Psoas muscle (tissue), 8 donors: ENCODE results near the gene PPM1F. TPM values are rescaled to one million over a fixed set of nuclear protein-coding genes. Genes with fewer than 3 reads are reported as not detected.
A peak's percentile ranks its signal among the peaks of the same experiment; 100 is the strongest.

ENCODE experiments used
- ATAC-seq, 4 donors: fragments of 200-7000 bp; cut with Tn5 transposase; one replicate each; pipeline ENCODE4 v1.9.1; 2020; ENCODE audit warnings: moderate library complexity in 3 of 4, mild to moderate bottlenecking in 2 of 4
- DNase-seq, 2 donors: peaks; one replicate each; pipeline ENCODE4 v3.0.0-alpha.2; 2020
- H3K27ac ChIP-seq: fragments of 200-600 bp; one replicate; pipeline ENCODE4 v1.8.0; 2022
- H3K27me3 ChIP-seq, 3 donors: fragments of 200-600 bp in 1 of 3; one replicate each; pipeline versions ENCODE4 v1.6.1 to v1.8.0; 2013 to 2022; ENCODE audit warnings: low read length in 2 of 3, mild to moderate bottlenecking in 2 of 3, moderate library complexity in 1 of 3; ENCODE audit not compliant: insufficient read depth in 3 of 3
- H3K36me3 ChIP-seq, 2 donors: fragments of 200-600 bp in 1 of 2; one replicate each; pipeline versions ENCODE4 v1.6.1 to v1.8.0; 2013 to 2022; ENCODE audit warnings: low read depth in 1 of 2, mild to moderate bottlenecking in 1 of 2, moderate library complexity in 1 of 2; ENCODE audit not compliant: insufficient read depth in 1 of 2
- H3K4me1 ChIP-seq: fragments of 200-600 bp; one replicate; pipeline ENCODE4 v1.8.0; 2022
- H3K4me3 ChIP-seq: fragments of 200-600 bp; one replicate; pipeline ENCODE4 v1.8.0; 2022; ENCODE audit warnings: mild to moderate bottlenecking
- H3K9me3 ChIP-seq: fragments of 200-600 bp; one replicate; pipeline ENCODE4 v1.8.0; 2022
- CTCF ChIP-seq: fragments of 200-600 bp; IDR thresholded peaks from one replicate; pipeline ENCODE4 v1.8.0; 2022; ENCODE audit warnings: antibody characterized with exemption
- WGBS, 3 donors: extraction: QIAGEN DNeasy Blood & Tissue Kit; methylation state at CpG; one replicate each; pipeline versions ENCODE4 v1.1.6 to v1.1.7; 2013; 5-methylcytosine and 5-hydroxymethylcytosine counted together
- intact Hi-C, 2 donors: fragments of 100-400 bp; cut with DNase I; formaldehyde crosslinking; loops; one replicate each; pipeline versions ENCODE4 v1.11.0 to v1.14.2; 2022
- polyA plus RNA-seq, 3 donors: library from polyadenylated mRNA; stranded (reverse); fragments of 200-250 nt; gene quantifications; one replicate each; pipeline ENCODE4 v1.2.3, GENCODE V29; 2013
- total RNA-seq, 4 donors: library from RNA; stranded (reverse); fragmentation: NEBNext Ultra II Directional in 2 of 4; extraction: Animal tissue kit (Norgen Biotek cat#: 25700) in 2 of 4; gene quantifications; one replicate each; pipeline versions ENCODE4 v1.2.1 to v1.2.4, GENCODE V29; 2021 to 2023
- donor health status: healthy with polysubstance abuse.
- donor health status: DM: no; HTN: no; CAD: no; lungs with moderate emphysema.
- donor health status: Bipolar disorder and iron deficiency.
- donor health status: healthy.
- donor health status: DM: yes; HTN: yes; CAD: no.
- donor health status: DM: no; HTN: no; CAD: no.
- donor health status: DM: no; HTN: no; CAD: no.
- donor health status: DM: yes; HTN: yes; CAD: no.

Gene PPM1F
- total and polyA plus RNA-seq, 7 donors: 8.1 to 29.5 (median 13.1) TPM

- no peak for TF ChIP-seq CTCF
- intact Hi-C loops: loop anchor here in 1 of 2 donors (5.0 kb wide), 1 partner anchor 43 kb away; no protein-coding TSS in a partner anchor
- no peak overlapping the region for H3K4me3 ChIP-seq
- H3K27me3 ChIP-seq: no peaks in the 10 kb centered on the region
- ATAC-seq (no peak), DNase-seq (peak in 1 of 2 donors; percentile 28)
- H3K4me1 ChIP-seq: no peaks in the 10 kb centered on the region
- no peaks in the 10 kb centered on the region for H3K9me3 ChIP-seq
- no peak overlapping the region for H3K27ac ChIP-seq
- peaks cover 0 to 17% of the 10 kb centered on the region in 2 donors for H3K36me3 ChIP-seq
- 73 to 80% (median 76%) methylated on average over 20 of the region's 20 CpGs for WGBS, 3 donors
These were observed 32.9 kb downstream of the PPM1F start for GRCh38 chr22:21919526-21920307.

GRCh38 chr22:21918466-21919185 lies 34.0 kb downstream of the PPM1F start:
- no peaks in the 10 kb centered on the region for H3K9me3 ChIP-seq
- H3K4me3 ChIP-seq: no peak overlapping the region
- peaks cover 0 to 17% of the 10 kb centered on the region in 2 donors for H3K36me3 ChIP-seq
- no peaks in the 10 kb centered on the region for H3K27me3 ChIP-seq
- no peak for TF ChIP-seq CTCF
- intact Hi-C loops: loop anchor here in 1 of 2 donors (5.0 kb wide), 1 partner anchor 44 kb away; no protein-coding TSS in a partner anchor
- H3K27ac ChIP-seq: no peak overlapping the region
- peak in 1 of 2 donors; percentile 42 for DNase-seq
- no peak for ATAC-seq
- WGBS, 3 donors: 92 to 96% (median 96%) methylated on average over 12 of the region's 12 CpGs
- H3K4me1 ChIP-seq: no peaks in the 10 kb centered on the region

- 83 to 93% (median 90%) methylated on average over 6 of the region's 6 CpGs for WGBS, 3 donors
- intact Hi-C loops: loop anchor here in 1 of 2 donors (5.0 kb wide), 1 partner anchor 44 kb away; no protein-coding TSS in a partner anchor
- TF ChIP-seq CTCF: no peak
These were observed 34.7 kb downstream of the PPM1F start for GRCh38 chr22:21917959-21918261.

GRCh38 chr22:21917181-21917958 lies 35.3 kb downstream of the PPM1F start:
- Histone ChIP-seq H3K36me3 (peaks cover 0 to 17% of the 10 kb centered on the region in 2 donors), H3K4me1 (no peaks in the 10 kb centered on the region), H3K4me3 (no peak overlapping the region), H3K27ac (no peak overlapping the region), H3K27me3 (no peaks in the 10 kb centered on the region), H3K9me3 (no peaks in the 10 kb centered on the region)
- no peak for TF ChIP-seq CTCF
- DNase-seq (peak in 1 of 2 donors; percentile 36), ATAC-seq (peak in 2 of 4 donors; percentile 23 to 30)
- intact Hi-C loops: loop anchor here in 1 of 2 donors (5.0 kb wide), 1 partner anchor 45 kb away; no protein-coding TSS in a partner anchor
- WGBS, 3 donors: 49 to 55% (median 55%) methylated on average over 17 of the region's 17 CpGs

More at GRCh38 chr22:21917959-21918261, 34.7 kb downstream of the PPM1F start:
- Histone ChIP-seq H3K27me3 (no peaks in the 10 kb centered on the region), H3K36me3 (peaks cover 0 to 17% of the 10 kb centered on the region in 2 donors), H3K27ac (no peak overlapping the region), H3K9me3 (no peaks in the 10 kb centered on the region), H3K4me1 (no peaks in the 10 kb centered on the region), H3K4me3 (no peak overlapping the region)
- DNase-seq (peak in 1 of 2 donors; percentile 32), ATAC-seq (no peak)
